Esophagus muscularis mucosa (tissue), 4 donors: Measurements from ENCODE around the gene CCDC102B. TPM values are rescaled to one million over a fixed set of nuclear protein-coding genes. Genes with fewer than 3 reads are reported as not detected.
"Not testable (repeated sequence)": the region's sequence is repeated elsewhere in the genome, so short reads cannot be mapped to it uniquely, and the experiment has no call there.

Experiments used
- DNase-seq: peaks from one replicate; pipeline ENCODE4 v3.0.0-alpha.2; 2017; ENCODE audit errors: extremely low spot score
- H3K27ac ChIP-seq, 4 donors: fragments of 200-600 bp; sonication (generic); replicated peaks in 1 of 4; 1 replicate in 3 of 4; 2 replicates in 1 of 4; pipeline ENCODE4 v1.5.1; 2016 to 2019; ENCODE audit warnings: mild to moderate bottlenecking in 1 of 4
- H3K27me3 ChIP-seq, 4 donors: fragments of 200-600 bp; sonication (generic); one replicate each; pipeline versions ENCODE4 v1.5.1 to v1.6.0; 2016 to 2019
- H3K36me3 ChIP-seq, 4 donors: fragments of 200-600 bp; sonication (generic); one replicate each; pipeline ENCODE4 v1.5.1; 2016 to 2019
- H3K4me1 ChIP-seq, 4 donors: fragments of 200-600 bp; sonication (generic); one replicate each; pipeline ENCODE4 v1.5.1; 2016 to 2019
- H3K4me3 ChIP-seq, 4 donors: fragments of 200-600 bp; sonication (generic); 1 replicate in 2 of 4; 2 replicates in 2 of 4; pipeline ENCODE4 v1.5.1; 2016 to 2019; ENCODE audit warnings: mild to moderate bottlenecking in 4 of 4, moderate library complexity in 1 of 4
- H3K9me3 ChIP-seq, 4 donors: fragments of 200-600 bp; sonication (generic); 1 replicate in 3 of 4; 2 replicates in 1 of 4; pipeline ENCODE4 v1.5.1; 2016 to 2019
- CTCF ChIP-seq, 3 experiments: fragments of 200-600 bp in 2 of 3; fragments of 450-650 bp in 1 of 3; sonication (generic) in 2 of 3; IDR thresholded peaks; one replicate each; pipeline ENCODE4 v1.5.1; 2017 to 2019; ENCODE audit warnings: antibody characterized with exemption in 3 of 3, mild to moderate bottlenecking in 2 of 3, moderate library complexity in 1 of 3
- EP300 ChIP-seq: sonication (generic); formaldehyde crosslinking; IDR thresholded peaks from one replicate; pipeline ENCODE4 v1.6.1; 2017; ENCODE audit warnings: antibody characterized with exemption
- POLR2A ChIP-seq: fragments of 450-650 bp; IDR thresholded peaks from one replicate; pipeline ENCODE4 v1.6.1; 2017; ENCODE audit warnings: antibody characterized with exemption, moderate library complexity, mild to moderate bottlenecking, low read depth
- POLR2AphosphoS5 ChIP-seq, 2 donors: sonication (generic); formaldehyde crosslinking; IDR thresholded peaks; one replicate each; pipeline ENCODE4 v1.6.1; 2017; ENCODE audit warnings: antibody characterized with exemption in 2 of 2
- WGBS: methylation state at CpG from one replicate; pipeline ENCODE4 v1.1.5; 2018; 5-methylcytosine and 5-hydroxymethylcytosine counted together
- intact Hi-C: fragments of 100-400 bp; cut with DNase I; formaldehyde crosslinking; loops from one replicate; pipeline ENCODE4 v1.15.1; 2023
- total RNA-seq, 4 donors: library from RNA; depleted of rRNA; stranded (reverse); fragments of >200 nt; gene quantifications; one replicate each; pipeline versions ENCODE4 v1.1.0 to v1.2.1, GENCODE V29; 2016

CCDC102B gene
- total RNA-seq, 4 donors from 2014 or later: 3.0 to 6.8 (median 4.8) TPM

- H3K36me3 ChIP-seq: no peaks in the 10 kb centered on the region
- TF ChIP-seq EP300: no peak
- no peak for TF ChIP-seq POLR2AphosphoS5 (IDR thresholded peaks at IDR 0.05)
- TF ChIP-seq POLR2A: no peak
- TF ChIP-seq CTCF (IDR thresholded peaks at IDR 0.05): no peak
- H3K4me1 ChIP-seq: no peaks in the 10 kb centered on the region
- H3K4me3 ChIP-seq: no peak overlapping the region
- DNase-seq: no peak
- WGBS: 77% methylated on average over 5 of the region's 12 CpGs
- intact Hi-C loops: no loop called here
- no peak overlapping the region for H3K27ac ChIP-seq
- no peaks in the 10 kb centered on the region for H3K27me3 ChIP-seq
- H3K9me3 ChIP-seq: peaks cover 0 to 3% (median 0%) of the 10 kb centered on the region in 4 donors
Measured at GRCh38 chr18:68992719-68993482, 195.0 kb downstream of the CCDC102B start.

- Histone ChIP-seq H3K27ac (no peak overlapping the region), H3K27me3 (no peaks in the 10 kb centered on the region), H3K9me3 (no peaks in the 10 kb centered on the region), H3K4me3 (no peak overlapping the region), H3K4me1 (no peaks in the 10 kb centered on the region), H3K36me3 (no peaks in the 10 kb centered on the region)
- no peak for DNase-seq
- intact Hi-C loops: no loop called here
- TF ChIP-seq CTCF (IDR thresholded peaks at IDR 0.05): no peak
- TF ChIP-seq EP300: no peak
- 81% methylated on average over 4 of the region's 4 CpGs for WGBS
Measured at GRCh38 chr18:68995675-68996074, 197.8 kb downstream of the CCDC102B start.

- Histone ChIP-seq H3K4me3 (no peak overlapping the region), H3K9me3 (no peaks in the 10 kb centered on the region), H3K36me3 (no peaks in the 10 kb centered on the region), H3K27me3 (no peaks in the 10 kb centered on the region), H3K4me1 (no peaks in the 10 kb centered on the region), H3K27ac (no peak overlapping the region)
- DNase-seq: no peak
- no peak for TF ChIP-seq POLR2AphosphoS5 (IDR thresholded peaks at IDR 0.05)
- TF ChIP-seq EP300: no peak
- TF ChIP-seq POLR2A: no peak
- TF ChIP-seq CTCF (IDR thresholded peaks at IDR 0.05): no peak
- 64% methylated on average over 3 of the region's 3 CpGs for WGBS
- intact Hi-C loops: no loop called here
Measured at GRCh38 chr18:68997845-68998244, 200.0 kb downstream of the CCDC102B start.

- Histone ChIP-seq H3K4me1 (no peaks in the 10 kb centered on the region), H3K36me3 (no peaks in the 10 kb centered on the region), H3K27ac (no peak overlapping the region), H3K4me3 (no peak overlapping the region), H3K27me3 (no peaks in the 10 kb centered on the region), H3K9me3 (no peaks in the 10 kb centered on the region)
- WGBS: 86% methylated on average over 1 of the region's 1 CpG
- no peak for DNase-seq
- TF ChIP-seq POLR2AphosphoS5 (IDR thresholded peaks at IDR 0.05) (no peak), CTCF (IDR thresholded peaks at IDR 0.05) (no peak), POLR2A (no peak), EP300 (no peak)
- intact Hi-C loops: no loop called here
Measured at GRCh38 chr18:69000366-69000765, 202.5 kb downstream of the CCDC102B start.

GRCh38 chr18:69002233-69002632 lies 204.4 kb downstream of the CCDC102B start:
- Histone ChIP-seq H3K27me3 (no peaks in the 10 kb centered on the region), H3K9me3 (no peaks in the 10 kb centered on the region), H3K4me1 (no peaks in the 10 kb centered on the region), H3K36me3 (no peaks in the 10 kb centered on the region), H3K4me3 (no peak overlapping the region), H3K27ac (no peak overlapping the region)
- 94% methylated on average over 6 of the region's 6 CpGs for WGBS
- DNase-seq: no peak
- intact Hi-C loops: no loop called here
- TF ChIP-seq CTCF (IDR thresholded peaks at IDR 0.05) (no peak), POLR2AphosphoS5 (IDR thresholded peaks at IDR 0.05) (no peak), POLR2A (no peak), EP300 (no peak)

- H3K9me3 ChIP-seq, H3K27ac ChIP-seq, H3K4me1 ChIP-seq, intact Hi-C loops, H3K4me3 ChIP-seq, H3K36me3 ChIP-seq, H3K27me3 ChIP-seq, DNase-seq: not testable (repeated sequence)
- 94% methylated on average over 4 of the region's 4 CpGs for WGBS
Measured at GRCh38 chr18:69006212-69006611, 208.3 kb downstream of the CCDC102B start.
